Activated CD4-positive, CD25-positive, alpha-beta regulatory T cell treated with anti-CD3 and anti-CD28 coated beads, Interleukin-2, amount 50 U/mL, for 72 hours (primary cell): ENCODE data around the gene PUS7L.
"Not testable (repeated sequence)": the region's sequence is repeated elsewhere in the genome, so short reads cannot be mapped to it uniquely, and the experiment has no call there.

ENCODE experiments used
- DNase-seq: peaks from one replicate; pipeline ENCODE4 v3.0.0; 2021

PUS7L gene, protein sequence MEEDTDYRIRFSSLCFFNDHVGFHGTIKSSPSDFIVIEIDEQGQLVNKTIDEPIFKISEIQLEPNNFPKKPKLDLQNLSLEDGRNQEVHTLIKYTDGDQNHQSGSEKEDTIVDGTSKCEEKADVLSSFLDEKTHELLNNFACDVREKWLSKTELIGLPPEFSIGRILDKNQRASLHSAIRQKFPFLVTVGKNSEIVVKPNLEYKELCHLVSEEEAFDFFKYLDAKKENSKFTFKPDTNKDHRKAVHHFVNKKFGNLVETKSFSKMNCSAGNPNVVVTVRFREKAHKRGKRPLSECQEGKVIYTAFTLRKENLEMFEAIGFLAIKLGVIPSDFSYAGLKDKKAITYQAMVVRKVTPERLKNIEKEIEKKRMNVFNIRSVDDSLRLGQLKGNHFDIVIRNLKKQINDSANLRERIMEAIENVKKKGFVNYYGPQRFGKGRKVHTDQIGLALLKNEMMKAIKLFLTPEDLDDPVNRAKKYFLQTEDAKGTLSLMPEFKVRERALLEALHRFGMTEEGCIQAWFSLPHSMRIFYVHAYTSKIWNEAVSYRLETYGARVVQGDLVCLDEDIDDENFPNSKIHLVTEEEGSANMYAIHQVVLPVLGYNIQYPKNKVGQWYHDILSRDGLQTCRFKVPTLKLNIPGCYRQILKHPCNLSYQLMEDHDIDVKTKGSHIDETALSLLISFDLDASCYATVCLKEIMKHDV

DNA sequence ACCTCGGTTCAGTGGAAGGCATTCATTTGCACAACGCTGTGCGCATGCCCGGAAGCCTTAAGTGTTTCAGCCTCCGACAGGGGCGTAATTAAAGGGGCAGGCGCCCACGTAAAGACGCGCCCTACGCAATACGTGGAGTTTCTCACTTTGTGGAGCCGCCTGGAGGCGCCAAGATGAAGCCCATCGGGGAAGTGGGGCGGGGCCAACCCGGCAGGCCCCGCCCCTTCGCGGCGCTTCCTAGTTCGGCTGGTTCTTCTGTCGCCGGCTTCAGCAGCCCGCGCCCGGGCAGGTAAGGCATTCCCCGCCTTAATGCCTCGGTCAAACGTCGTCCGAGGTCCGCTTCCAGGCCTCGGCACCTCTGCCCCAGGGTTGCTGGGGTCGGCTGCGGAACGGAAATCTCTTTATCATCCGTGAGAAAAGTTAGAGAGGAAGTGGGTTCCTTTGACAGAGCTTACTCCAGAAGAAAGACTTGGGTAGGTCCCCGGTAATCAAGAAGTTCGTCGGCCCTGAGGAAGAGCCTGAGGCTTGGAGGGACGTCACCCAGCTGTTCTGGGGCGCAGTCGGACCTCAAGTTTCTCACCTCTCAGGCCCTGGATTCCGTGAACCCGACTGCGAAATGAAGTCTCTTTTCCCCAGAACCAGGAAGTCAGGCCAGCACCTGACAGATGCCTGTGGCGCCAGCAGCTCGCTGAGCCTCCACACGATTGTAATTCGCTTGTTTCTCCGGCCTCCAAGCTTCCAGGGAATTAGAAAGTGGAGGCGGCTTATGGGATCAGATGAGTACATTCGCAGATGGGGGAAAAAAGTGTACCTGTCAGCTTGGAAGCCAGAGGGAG lies at the start of gene PUS7L, which contains the start of gene IRAK4:
TSS of gene PUS7L (minus strand) at position 63 of the 836 bp plus-strand sequence. CDS start 3,545 bp downstream, outside the sequence.
TSS of gene IRAK4 (plus strand) at position 224 of the 836 bp plus-strand sequence. CDS start 9,161 bp downstream, outside the sequence.
- peak; percentile 90 for DNase-seq

DNA sequence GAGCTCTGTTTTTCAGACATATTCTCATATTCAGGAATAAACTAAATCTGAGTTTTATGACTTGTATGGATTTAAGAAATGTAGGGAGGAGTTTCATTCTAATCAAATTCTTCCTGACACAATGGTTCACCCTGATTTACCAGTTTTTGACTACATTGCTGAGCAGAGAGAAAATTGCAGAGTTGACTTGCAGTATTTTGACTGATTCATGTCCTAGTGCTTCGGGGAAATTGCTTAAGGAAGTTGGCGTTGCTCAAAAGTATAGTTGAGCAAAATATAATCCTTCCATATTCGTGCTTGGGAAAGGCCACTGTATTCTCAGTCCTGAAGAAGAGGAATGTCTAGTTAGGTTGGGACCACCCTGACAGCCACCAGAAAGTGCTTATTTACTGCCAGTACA lies 48.8 kb upstream of the PUS7L start:
- DNase-seq = no peak

DNA sequence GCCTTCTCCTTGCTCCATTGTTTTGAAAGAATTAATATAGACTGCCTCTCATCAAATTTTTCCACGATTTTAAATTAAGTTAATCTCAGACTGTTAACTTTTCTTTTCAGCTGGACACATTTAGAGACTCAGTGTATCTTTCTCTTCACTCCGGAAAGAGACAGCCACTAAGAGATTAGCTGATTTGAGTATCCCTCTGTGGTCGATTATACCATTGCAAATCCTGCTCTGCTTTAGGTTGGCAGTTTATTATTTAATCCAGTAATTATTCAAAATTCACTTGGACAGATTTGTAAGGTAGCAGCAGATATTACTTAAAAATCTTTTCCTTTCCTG lies 48.1 kb upstream of the PUS7L start:
- no peak for DNase-seq

DNA sequence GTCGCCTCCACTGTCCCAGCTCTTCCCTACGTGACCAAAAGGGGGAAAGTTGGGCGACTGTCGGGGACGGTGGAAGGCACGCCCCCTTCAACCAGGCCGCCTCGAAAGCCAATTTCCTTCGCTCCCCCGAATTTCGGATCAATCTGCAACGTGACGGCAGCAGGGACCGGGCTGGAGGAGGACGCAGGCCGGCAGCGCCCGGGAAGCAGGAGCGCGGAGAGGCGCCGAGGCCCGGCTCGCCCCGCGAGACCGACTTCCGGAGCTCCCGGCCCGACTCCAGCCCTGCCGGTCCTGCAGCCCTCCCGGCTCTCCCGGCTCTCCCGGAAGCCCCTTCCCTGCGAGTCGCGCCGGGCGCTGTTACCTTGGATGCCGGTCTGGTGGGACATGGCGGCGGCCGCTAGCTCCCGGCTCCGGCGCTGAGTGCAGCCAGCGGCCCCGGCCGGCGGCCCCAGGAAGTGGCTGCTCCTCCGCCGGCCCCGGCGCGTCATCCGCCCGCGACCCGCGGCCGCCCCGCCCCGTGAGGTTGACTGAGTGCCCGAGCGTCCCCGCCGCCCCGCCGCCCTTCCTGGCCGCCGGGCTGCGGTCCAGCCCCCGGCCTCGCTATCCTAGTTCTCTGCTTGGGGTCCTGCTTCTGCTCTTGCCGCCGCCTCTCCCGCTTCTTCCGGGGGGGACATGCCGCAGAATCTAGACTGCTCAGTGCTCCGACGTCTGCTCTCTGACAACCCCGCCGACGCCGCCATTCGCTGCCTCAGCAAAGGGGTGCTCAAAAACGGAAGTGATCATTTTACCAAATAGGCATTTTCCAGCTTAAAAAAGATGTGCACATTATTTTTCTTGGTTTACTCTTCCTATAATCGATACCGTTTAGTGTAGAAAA lies 47.5 kb upstream of the PUS7L start, which contains the start of gene TWF1:
TSS of gene TWF1 (minus strand) at position 458 of the 877 bp plus-strand sequence. CDS start at position 386, 72 bp downstream.
- DNase-seq = peak; percentile 92

DNA sequence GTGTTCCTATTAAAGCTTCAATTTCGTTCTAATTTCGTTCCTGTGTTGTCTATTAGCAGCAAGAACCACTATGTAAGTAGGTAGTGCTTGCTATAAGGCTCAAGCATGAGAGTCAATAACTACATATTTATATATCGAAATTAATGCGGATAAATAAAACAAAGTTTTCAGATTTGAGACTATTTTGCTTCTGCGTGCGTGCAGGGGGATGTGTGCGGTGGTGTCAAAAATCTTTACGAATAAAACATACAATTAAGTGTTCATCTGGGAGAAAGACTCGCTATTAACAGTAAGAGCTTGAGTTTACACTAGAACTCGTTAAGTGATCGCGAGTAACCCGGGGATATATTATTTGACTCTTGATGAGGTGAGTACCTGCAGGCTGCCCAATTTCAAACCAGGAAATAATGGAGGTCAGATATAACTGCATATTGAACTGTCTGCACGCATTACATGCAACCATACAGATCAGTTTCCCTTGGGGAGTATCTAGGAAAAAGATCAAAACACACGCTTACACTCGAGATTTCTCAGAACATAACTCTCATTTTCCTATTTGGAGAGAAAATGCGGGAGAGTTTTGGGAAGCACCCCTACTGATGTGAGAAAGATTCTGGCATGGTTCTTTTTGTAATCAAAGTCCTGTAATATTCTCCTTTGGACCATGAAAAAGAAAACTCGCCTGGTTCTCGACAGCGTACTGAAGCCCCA lies 46.7 kb upstream of the PUS7L start:
- DNase-seq = no peak

DNA sequence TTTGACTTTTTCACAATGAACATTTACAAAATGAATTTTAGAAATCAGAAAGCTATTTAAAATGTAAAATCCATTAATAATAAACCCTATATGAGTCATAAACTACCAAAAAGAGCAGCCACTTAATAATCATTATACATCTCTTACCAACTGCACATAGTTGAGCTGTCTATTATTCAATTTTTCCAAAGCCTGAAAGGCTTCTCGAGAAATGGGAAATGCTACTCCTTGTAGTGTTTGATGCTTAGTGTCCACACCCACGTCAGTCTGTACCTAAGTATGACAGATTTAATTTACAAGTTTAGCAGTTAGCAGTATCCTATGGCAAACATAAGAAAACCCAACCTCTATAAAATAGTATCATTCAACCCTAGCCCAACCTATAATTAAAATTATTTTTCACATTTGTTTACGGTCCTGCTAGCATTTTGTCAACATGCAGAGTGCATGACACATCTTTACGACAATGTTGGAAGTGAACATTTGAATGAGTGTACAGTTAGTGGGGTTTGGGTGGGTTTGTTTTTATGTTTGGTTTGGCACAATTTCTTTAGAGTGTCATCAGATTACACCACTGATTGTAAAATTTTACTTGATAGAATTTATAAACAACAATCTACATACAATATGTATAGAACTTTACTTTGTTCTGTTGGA lies 39.1 kb upstream of the PUS7L start:
- DNase-seq = no peak

DNA sequence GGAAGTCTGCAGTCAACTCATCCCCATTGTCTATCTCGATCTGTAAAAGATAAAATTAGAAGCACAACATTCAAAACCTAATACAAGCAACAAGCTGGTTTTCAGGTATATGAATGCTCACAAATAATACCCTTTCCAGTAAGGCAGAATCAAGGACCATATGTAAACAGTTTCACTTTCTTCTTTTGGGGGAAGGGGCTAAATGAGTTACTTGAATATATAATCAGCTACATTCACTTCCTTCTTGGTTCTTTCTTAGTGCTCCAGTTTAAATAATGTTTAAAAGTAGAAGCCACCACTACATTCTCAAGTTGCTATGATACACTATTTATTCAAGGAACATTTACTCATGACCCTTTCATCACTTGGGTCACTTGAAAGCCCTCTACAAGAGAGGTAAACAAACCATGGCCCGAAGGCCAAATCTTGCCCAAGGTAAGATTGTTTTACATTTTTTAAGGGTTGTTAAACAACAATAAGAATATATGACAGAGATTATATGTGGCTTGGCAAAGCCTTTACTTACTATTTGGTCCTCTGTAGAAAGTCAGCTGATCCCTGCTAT lies 37.2 kb upstream of the PUS7L start:
- DNase-seq = no peak

DNA sequence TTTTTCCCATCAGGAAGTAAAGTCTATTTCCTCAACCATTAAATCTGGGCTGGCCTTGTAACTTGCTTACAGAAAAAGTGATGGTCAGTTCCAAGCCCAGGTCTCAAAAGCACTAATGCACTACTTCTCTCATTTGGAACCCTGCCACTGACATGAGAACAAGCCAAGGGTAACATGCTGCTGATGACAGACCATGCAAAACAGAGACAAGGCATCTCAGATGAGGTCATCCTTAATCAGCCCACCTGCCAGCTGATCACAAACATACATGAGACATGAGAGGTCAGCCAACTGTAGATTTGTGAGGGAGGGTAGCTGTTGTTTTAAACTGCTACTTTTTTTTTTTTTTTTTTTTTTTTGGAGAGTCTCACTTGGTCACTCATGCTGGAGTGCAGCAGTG lies 31.4 kb upstream of the PUS7L start:
- no peak for DNase-seq

DNA sequence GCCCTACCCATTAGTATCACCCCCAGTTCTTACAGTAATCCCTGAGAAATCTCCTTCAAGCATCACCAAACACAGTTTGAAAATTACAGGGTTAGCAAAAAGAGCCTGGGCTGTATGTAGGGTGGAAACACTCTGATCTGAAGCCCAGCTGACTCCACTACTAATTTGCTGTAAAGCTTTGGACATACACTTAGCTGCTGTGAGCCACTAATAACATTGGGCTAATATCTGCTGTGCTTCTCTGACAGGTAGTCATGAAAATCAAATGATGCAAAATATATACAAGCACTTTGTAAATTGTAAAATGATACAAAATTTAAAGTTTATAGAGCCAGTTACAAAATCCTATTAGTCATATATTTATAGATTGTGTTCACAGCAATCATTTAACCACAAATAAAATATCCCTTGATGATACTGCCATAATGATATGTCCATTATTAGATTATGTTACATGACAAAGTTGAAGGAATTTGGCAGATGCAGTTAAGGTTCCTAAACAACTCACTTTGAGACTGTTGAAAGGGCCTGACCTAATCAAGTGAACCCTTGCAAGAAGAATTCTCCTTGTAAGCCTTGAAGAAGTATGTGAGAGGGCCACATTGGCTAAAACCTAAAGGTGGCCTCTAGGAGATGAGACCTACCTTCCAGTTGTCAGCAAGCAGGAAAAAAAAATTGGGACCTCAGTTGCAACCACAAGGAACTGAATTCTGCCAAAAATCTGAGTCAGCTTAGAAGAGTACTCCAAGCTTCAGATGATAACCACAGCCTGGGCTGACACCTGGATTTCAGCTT lies 28.5 kb upstream of the PUS7L start:
- DNase-seq = no peak

DNA sequence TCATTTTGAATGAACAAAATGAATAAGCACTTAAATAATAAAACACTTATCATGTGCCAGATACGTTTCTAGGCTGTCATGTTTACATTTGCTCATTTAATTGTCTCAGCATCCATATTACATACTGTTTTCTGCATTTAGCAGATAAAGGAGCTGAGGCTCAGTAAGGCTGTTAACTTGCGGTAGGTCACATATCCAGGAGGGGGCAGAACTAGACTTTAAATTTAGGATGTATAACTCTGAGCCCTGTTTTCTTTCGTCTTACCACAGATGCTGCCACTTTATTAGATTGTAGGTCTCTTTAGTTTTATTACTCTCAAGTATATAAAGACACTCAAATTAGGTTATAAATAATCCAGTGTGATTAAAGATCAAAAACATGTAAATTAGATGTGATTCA lies 17.9 kb upstream of the PUS7L start:
- DNase-seq = no peak

DNA sequence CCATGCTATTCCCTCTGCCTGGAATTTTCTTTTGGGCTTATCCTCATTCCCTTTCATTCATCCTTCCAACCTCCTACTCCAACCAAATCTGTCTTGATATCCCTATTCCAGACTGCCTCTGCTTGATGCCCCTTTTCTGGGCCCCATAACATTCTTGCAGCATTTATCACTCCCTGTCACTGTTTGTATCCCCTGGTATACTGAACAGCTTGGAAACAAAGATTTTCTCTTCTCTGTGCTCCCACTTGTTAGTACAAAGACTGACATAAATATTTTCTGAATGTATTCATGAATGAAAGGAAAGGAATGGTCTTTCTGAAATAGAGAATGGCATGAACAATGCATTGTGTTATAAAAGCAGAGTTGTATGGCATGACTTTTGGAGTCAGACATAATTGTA lies 7.7 kb upstream of the PUS7L start:
- no peak for DNase-seq

DNA sequence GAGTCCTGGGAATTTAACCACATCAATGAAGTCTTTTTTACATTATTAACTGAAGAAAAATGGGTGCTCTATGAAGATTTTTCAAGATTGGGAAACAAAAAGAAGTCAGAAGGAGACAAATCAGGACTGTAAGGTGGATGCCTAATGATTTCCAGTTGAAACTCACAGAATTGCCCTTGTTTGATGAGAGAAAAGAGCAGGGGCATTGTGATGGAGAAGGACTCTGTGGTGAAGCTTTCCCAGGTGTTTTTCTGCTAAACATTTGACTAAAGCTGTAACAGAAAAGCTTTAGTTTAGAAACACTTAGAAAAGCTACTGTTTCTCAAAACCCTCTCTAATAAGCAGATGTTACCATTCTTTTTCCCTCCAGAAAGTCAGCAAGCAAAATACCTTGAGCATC lies 5.9 kb upstream of the PUS7L start:
- no peak for DNase-seq

DNA sequence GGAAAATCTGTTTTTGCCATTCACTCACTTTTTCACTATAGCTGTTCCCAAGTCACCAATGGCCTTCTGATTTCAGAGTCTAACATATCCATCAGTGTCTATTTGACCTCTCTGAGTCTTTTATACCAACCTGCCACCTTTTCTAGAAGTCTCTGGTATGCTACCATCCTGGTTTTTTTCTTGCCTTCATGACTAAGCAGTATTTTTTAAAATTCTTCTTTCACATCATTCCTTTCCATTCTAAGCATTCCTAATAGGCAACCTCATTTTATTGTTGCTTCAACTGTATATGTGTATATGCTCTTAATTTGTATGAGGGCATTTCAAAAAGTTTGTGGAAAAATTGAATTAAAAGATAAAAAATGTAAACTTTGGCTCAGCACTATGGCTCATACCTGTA lies 5.2 kb upstream of the PUS7L start:
- no peak for DNase-seq

DNA sequence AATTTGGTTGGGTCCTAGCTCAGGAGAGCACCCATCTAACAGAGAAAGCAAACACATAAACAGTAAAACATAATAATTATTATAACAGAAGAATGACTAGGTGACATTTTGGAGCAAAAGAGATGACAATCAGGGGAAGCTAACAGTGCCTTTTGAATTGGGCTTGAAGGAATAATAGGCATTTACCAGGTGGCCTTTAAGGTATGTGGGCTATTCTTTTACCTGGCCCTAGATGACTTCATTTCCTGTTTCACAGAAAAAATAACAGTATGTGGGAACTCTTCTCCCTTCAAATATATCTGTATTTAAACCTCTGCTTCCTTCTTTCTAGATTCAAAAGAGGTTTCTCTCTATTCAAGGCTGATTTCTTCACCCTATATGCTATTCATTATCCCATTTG lies 4.0 kb upstream of the PUS7L start:
- DNase-seq = no peak

DNA sequence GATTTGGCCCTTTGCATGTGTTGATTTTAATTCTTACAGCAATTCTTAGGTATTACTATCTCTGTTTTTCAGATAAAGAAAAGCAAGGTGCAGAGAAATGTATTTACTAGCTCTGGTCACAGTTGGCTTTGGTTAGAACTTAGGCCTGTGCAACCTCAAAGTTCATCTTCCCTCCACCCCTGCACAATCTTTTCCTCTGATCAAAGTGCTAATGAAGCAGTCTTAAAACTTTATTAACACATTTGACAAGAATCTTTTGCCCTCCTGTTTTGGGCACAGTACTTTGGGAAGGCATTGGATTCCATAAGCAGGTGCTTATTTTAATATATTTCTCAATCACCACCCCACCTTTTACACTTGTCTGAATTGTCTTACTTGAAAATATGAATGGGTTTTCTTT lies 2.9 kb upstream of the PUS7L start:
- no peak for DNase-seq

DNA sequence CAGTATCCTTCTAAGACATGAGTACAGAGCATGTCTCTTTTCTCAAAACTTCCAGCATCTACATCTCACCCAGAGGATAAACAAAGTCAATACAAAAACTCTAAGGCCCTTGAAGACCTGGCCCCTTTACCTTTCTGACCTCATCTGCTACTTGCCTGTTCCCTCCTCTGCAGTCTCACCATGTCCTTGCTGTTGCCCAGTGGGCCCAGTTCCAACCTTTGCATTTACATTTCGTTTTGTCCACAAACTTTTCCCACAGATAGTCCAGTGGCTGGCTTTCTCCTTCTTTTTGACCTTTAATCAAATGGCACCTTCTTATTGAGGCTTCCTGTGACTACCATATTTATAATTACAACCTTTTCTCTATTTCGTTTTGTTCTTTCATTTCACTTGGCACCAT lies 1.8 kb upstream of the PUS7L start:
- no peak for DNase-seq

DNA sequence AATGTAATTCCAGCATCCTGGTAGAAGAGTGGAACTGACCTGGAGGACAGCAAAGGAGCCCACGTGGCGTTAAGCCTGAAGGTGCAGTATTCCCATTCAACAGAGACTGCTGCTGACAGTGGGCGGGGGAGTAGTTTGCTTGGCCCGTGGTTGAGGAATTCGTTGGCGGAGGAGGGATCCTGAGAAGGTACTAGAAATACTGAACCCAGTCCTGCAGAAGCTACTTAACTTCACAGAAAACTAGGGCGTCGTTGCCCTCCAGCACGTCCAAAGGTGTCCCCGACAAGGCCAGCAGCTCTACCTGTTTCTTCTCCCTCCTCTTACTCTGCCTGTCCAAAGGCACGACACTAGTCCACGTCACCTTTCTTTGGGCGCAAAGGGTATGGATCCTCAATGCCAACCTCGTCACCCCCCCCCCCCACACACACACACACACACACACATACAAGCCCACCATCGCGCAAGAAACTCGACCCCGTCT lies 303 bp downstream of the PUS7L start:
- no peak for DNase-seq

DNA sequence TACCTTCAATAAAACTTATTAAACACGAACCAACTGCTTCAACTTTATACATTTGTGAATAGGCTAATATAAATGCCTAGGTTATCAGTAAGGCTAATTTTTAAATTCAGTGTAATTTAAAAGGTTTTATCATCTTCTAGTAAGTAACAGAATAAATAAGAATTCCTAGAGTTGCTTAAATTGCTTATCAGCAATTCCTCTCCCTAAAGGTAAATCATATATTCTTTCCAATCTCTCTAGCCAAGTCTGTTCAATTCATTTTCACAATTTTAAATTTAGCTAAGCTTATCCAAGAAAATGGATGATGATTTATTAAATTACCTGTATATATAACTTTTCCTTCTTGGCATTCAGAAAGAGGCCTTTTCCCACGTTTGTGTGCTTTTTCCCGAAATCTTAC lies 4.6 kb downstream of the PUS7L start:
- no peak for DNase-seq

DNA sequence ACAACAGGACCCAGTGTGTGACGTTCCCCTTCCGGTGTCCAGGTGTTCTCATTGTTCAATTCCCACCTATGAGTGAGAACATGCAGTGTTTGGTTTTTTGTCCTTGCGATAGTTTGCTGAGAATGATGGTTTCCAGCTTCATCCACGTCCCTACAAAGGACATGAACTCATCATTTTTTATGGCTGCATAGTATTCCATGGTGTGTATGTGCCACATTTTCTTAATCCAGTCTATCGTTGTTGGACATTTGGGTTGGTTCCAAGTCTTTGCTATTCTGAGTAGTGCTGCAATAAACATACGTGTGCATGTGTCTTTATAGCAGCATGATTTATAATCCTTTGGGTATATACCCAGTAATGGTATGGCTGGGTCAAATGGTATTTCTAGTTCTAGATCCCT lies 7.2 kb downstream of the PUS7L start:
- not testable (repeated sequence) for DNase-seq

DNA sequence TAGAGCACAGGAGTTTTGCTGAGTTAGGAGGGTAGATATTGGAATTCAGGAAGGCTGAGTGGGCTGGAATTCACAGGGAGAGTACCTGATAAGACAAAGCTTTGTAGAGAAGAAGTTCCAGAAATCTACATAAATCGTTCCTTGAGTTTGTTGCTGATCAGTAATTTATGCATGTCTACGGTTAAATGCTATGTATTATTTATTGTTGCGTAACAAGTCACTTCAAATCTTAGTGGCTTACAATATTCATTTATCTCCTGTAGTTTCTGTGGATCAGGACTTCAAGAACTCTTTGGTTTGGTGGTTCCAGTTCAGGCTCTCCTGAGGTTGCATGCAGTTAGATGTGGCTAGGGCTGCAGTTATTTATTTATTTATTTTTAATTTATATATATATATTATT lies 7.8 kb downstream of the PUS7L start:
- no peak for DNase-seq
